Muscle of leg (tissue), 11 donors: ENCODE results near the gene TCHP. TPM values are rescaled to one million over a fixed set of nuclear protein-coding genes. Genes with fewer than 3 reads are reported as not detected.

ENCODE experiments used
- DNase-seq: peaks from one replicate; pipeline ENCODE4 v3.0.0; 2013
- H3K27ac ChIP-seq: one replicate; pipeline ENCODE4 v1.5.1; 2013; ENCODE audit warnings: mild to moderate bottlenecking, low read length, control low read depth
- H3K27me3 ChIP-seq: one replicate; pipeline ENCODE4 v1.6.1; 2013; ENCODE audit warnings: low read length; ENCODE audit not compliant: control insufficient read depth, insufficient read depth
- H3K36me3 ChIP-seq: one replicate; pipeline ENCODE4 v1.6.1; 2013; ENCODE audit warnings: low read length; ENCODE audit not compliant: control insufficient read depth, insufficient read depth
- H3K4me1 ChIP-seq: one replicate; pipeline ENCODE4 v1.6.1; 2013; ENCODE audit warnings: low read length; ENCODE audit not compliant: control insufficient read depth, insufficient read depth
- H3K4me3 ChIP-seq: one replicate; pipeline ENCODE4 v1.5.1; 2013; ENCODE audit warnings: low read length, control low read depth
- H3K9me3 ChIP-seq: replicated peaks from 2 replicates; pipeline ENCODE4 v1.6.1; 2013; ENCODE audit warnings: low read depth, low read length; ENCODE audit not compliant: control insufficient read depth
- WGBS: methylation state at CpG from one replicate; pipeline ENCODE4 v1.1.5; 2013; ENCODE audit warnings: missing lambda C conversion rate; ENCODE audit not compliant: insufficient coverage; 5-methylcytosine and 5-hydroxymethylcytosine counted together
- polyA plus RNA-seq, 8 donors: library from polyadenylated mRNA; unstranded; fragments of 120-200 nt; gene quantifications; one replicate each; pipeline versions ENCODE4 v1.2.1 to v1.2.3, GENCODE V29; 2013; ENCODE audit warnings: inconsistent platforms in 1 of 8, low replicate concordance in 1 of 8; ENCODE audit not compliant: insufficient read length in 8 of 8, insufficient read depth in 1 of 8
- total RNA-seq: library from RNA; stranded (reverse); fragments of 120-200 nt; gene quantifications from one replicate; pipeline ENCODE4 v1.2.4, GENCODE V29; 2013

TCHP gene
- total and polyA plus RNA-seq, 9 donors: 9.9 to 27.0 (median 23.4) TPM

DNA sequence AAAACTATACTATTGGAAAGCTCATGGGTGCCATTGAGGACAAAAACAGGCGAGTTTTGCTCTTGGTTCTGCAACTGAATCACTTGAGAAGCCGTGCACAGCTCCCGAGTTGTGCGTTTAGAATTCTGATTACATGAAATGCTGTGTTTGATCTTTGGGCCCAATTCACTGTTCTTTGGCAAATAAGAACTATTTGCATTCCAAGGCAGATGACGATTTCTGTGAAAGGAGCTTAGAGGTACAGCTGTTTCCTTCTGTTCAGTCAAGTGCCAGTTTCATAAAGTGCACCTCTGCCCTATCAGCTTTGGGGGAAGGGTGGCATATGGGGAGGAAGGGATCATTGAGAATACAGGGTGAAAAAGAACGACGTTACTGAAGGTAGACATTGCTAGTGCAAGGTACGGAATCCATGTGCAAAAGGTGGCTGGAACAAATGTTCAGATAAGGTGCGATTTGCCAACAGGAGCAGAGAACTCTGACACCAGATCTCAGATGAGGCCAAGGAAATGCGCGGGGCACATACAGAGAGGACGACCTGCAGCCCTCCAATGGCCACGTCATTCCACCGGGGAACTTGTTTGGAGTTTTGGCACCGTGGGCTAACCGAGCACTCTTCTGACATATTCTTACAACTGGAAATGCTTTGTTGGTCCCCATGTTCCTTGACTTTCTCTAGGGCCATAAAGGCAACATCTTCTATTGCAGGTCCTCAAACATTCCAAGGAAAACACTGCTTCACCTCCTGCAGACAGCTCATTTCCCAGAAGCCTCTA lies 30.1 kb downstream of the TCHP start:
- H3K9me3 ChIP-seq: no peaks in the 10 kb centered on the region
- WGBS: 74% methylated on average over 14 of the region's 16 CpGs
- no peak overlapping the region for H3K27ac ChIP-seq
- peaks cover 67% of the 10 kb centered on the region for H3K36me3 ChIP-seq
- H3K27me3 ChIP-seq: no peaks in the 10 kb centered on the region
- no peak for DNase-seq
- no peak overlapping the region for H3K4me3 ChIP-seq
- H3K4me1 ChIP-seq: peaks cover 23% of the 10 kb centered on the region

DNA sequence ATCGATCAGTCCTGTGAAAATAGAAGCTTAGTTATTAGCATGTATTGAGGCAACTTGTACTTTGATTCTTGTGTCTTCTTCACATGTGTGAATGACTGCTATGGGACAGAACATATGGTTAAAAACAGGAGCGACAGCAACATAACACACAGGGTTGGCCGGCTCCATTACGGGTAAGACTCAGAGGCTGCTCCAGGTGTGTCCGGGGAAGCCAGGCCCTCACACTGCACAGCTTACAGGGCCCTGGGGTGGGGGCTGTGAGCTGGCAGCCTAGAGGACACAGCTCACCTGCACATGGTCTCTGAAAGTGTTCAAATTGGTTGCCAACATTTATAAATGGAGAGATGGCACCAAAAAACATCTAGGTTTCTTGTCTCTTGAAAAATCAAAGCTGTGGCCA lies 31.1 kb downstream of the TCHP start:
- Histone ChIP-seq H3K4me1 (peaks cover 14% of the 10 kb centered on the region), H3K27ac (no peak overlapping the region), H3K27me3 (no peaks in the 10 kb centered on the region), H3K36me3 (peaks cover 70% of the 10 kb centered on the region), H3K4me3 (no peak overlapping the region), H3K9me3 (no peaks in the 10 kb centered on the region)
- 80% methylated on average over 5 of the region's 5 CpGs for WGBS
- no peak for DNase-seq

DNA sequence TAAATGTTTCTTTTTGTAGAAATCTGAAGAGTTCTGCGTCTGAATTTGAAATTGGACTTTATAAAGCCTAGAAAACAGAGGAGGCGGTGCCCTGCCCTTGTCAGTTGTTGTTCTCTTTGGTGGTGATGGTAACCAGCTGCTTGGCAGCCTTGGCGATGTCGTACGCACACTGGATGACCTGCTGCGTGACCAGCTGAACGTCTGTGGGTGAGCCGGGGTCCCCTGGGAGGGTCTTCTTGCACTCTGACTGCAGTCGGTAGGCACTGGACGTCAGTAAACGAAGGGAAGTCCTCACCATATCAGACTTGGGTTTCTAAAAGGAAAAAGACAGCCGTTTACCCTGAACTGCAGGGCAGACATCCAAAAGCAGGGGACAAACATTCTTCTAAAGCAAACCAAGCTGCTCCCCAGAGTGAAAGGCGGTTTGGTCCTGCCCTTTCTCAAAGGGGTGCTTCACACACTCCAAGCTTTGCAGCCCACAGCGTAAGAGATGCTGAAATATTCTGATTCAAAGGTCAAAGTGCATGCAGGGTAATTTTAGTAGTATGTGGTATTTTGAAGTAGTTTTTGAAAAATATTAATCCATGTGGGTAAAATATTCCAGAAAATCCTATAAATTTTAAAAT lies 32.9 kb downstream of the TCHP start:
- 67% methylated on average over 10 of the region's 14 CpGs for WGBS
- peak; percentile 56 for DNase-seq
- H3K27me3 ChIP-seq: no peaks in the 10 kb centered on the region
- no peaks in the 10 kb centered on the region for H3K9me3 ChIP-seq
- H3K36me3 ChIP-seq: peaks cover 71% of the 10 kb centered on the region
- H3K4me1 ChIP-seq: peaks cover 5% of the 10 kb centered on the region
- no peak overlapping the region for H3K4me3 ChIP-seq
- H3K27ac ChIP-seq: peak overlapping the region; percentile 40

DNA sequence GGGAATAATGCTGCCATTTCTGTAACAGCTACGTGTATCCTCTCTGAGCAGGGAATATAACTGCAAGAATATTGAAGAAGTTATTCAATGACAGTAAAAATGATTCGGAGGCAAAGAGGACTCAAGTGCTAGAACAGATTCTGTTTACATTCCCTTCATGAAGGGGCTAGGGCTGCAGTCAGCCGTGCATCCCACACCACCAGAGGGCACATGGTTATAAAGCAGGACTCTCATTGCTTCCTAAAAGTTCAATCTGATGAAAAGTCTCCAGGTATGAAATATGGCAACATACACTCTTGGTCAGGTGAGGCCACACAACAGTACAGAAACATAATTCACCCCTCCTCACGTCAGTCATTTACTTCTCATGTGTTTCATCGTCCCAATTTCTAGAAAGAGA lies 34.0 kb downstream of the TCHP start:
- H3K27ac ChIP-seq: no peak overlapping the region
- DNase-seq: no peak
- no peak overlapping the region for H3K4me3 ChIP-seq
- peaks cover 5% of the 10 kb centered on the region for H3K4me1 ChIP-seq
- peaks cover 75% of the 10 kb centered on the region for H3K36me3 ChIP-seq
- H3K9me3 ChIP-seq: no peaks in the 10 kb centered on the region
- WGBS: 71% methylated on average over 1 of the region's 5 CpGs
- H3K27me3 ChIP-seq: no peaks in the 10 kb centered on the region

DNA sequence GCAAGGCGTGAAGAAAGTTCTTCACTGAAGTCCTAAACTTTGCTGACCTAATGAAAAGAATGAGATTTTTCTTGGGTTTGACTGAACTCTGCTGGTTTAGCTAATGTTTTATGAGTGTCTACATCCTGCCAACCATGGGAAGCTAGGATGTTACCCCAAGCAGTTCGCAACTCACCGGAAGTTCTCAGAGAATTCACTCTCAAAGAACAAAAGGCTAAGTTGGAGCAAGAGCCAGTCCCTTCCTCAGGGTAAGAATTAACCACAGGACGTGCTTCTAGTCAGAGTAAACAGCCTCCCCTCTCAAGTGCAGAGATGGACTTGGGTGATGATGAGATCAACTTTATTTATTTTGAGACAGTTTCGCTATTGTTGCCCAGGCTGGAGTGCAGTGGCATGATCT lies 37.3 kb downstream of the TCHP start:
- no peak for DNase-seq
- Histone ChIP-seq H3K9me3 (no peaks in the 10 kb centered on the region), H3K4me1 (peaks cover 5% of the 10 kb centered on the region), H3K27ac (peak overlapping the region; percentile 25), H3K4me3 (no peak overlapping the region), H3K27me3 (no peaks in the 10 kb centered on the region), H3K36me3 (peaks cover 61% of the 10 kb centered on the region)
- WGBS: 80% methylated on average over 3 of the region's 5 CpGs

DNA sequence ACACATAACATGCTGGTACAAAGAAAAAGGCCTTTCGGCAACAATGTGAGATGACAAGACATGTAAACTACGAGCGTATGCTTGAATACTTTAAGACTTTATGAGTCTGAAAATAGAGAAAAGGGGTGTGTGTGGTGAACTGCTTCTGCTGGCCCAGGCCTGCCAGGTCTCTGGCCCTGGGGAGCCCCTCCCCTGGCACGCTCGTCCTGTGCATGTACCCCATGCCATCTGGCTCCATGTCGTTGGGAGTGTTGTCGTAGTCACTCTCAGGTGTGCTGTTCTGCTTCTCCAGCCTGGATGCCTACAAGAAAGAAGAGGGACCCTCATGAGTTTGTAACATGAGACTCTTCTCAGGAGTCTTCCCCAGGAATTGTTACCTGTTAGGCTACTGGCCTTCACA lies 38.9 kb downstream of the TCHP start:
- H3K27ac ChIP-seq: no peak overlapping the region
- H3K4me1 ChIP-seq: peaks cover 2% of the 10 kb centered on the region
- H3K9me3 ChIP-seq: no peaks in the 10 kb centered on the region
- WGBS: 91% methylated on average over 6 of the region's 7 CpGs
- H3K27me3 ChIP-seq: no peaks in the 10 kb centered on the region
- H3K36me3 ChIP-seq: peaks cover 52% of the 10 kb centered on the region
- no peak for DNase-seq
- H3K4me3 ChIP-seq: no peak overlapping the region

DNA sequence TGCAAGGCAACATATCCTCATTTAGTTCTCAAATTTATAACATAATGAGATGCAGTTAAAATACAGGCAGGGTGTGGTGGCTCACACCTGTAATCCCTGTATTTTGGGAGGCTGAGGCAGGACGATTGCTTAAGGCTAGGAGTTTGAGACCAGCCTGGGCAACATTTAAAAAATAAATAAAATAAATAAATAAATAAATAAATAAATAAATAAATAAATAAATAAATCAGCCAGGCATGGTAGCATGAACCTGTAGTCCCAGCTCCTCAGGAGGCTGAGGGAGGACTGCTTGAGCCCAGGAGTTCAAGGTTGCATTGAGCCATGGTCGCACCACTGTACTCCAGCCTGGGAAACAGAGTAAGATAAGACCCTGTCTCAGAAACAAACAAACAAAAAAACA lies 39.4 kb downstream of the TCHP start:
- 80% methylated on average over 1 of the region's 2 CpGs for WGBS
- Histone ChIP-seq H3K27me3 (no peaks in the 10 kb centered on the region), H3K4me1 (peaks cover 7% of the 10 kb centered on the region), H3K4me3 (no peak overlapping the region), H3K9me3 (no peaks in the 10 kb centered on the region), H3K27ac (no peak overlapping the region), H3K36me3 (peaks cover 52% of the 10 kb centered on the region)
- no peak for DNase-seq

DNA sequence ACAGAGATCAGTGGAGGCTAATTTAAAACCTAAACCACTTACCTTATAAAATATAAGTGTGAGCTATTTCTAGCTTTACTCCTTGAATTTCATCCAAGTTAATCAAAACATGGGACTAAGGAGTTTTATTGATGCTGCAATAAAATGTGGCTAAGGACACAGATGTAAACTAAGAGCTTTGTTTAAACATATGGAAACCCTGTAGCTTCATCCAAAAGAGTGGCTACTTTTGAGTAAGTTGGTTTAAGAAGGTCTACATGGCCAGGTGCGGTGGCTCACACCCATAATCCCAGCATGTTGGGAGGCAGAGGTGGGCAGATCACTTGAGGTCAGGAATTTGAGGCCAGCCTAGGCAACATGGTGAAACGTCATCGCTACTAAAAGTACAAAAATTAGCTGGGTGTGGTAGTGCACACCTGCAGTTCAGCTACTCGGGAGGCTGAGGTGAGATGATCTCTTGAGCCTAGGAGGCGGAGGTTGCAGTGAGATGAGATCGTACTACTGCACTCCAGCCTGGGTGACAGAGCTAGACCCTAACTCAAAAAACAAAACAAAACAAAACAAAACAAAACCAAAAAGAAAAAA lies 40.4 kb downstream of the TCHP start:
- Histone ChIP-seq H3K4me1 (peaks cover 13% of the 10 kb centered on the region), H3K27me3 (no peaks in the 10 kb centered on the region), H3K36me3 (peaks cover 57% of the 10 kb centered on the region), H3K9me3 (no peaks in the 10 kb centered on the region), H3K4me3 (no peak overlapping the region), H3K27ac (no peak overlapping the region)
- 87% methylated on average over 3 of the region's 6 CpGs for WGBS
- DNase-seq: no peak

DNA sequence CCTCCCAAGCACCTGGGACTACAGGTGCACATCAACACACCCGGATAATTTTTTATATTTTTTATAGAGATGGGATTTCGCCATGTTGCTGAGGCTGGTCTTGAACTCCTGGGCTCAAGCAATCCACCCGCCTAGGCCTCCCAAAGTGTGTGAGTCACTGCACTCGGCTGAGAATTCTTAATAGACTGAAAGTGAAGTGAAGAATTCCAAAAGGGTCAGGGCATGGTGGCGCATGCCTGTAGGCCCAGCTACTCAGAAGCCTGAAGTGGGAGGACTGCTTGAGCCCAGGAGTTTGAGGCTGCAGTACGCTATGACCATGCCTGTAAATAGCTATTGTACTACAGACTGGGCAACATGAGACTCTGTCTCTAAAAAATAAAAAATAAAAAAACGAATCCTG lies 43.7 kb downstream of the TCHP start:
- no peak for DNase-seq
- H3K27ac ChIP-seq: no peak overlapping the region
- no peaks in the 10 kb centered on the region for H3K27me3 ChIP-seq
- 94% methylated on average over 3 of the region's 7 CpGs for whole genome bisulfite sequencing
- H3K4me1 ChIP-seq: peaks cover 33% of the 10 kb centered on the region
- H3K4me3 ChIP-seq: no peak overlapping the region
- no peaks in the 10 kb centered on the region for H3K9me3 ChIP-seq
- peaks cover 39% of the 10 kb centered on the region for H3K36me3 ChIP-seq

DNA sequence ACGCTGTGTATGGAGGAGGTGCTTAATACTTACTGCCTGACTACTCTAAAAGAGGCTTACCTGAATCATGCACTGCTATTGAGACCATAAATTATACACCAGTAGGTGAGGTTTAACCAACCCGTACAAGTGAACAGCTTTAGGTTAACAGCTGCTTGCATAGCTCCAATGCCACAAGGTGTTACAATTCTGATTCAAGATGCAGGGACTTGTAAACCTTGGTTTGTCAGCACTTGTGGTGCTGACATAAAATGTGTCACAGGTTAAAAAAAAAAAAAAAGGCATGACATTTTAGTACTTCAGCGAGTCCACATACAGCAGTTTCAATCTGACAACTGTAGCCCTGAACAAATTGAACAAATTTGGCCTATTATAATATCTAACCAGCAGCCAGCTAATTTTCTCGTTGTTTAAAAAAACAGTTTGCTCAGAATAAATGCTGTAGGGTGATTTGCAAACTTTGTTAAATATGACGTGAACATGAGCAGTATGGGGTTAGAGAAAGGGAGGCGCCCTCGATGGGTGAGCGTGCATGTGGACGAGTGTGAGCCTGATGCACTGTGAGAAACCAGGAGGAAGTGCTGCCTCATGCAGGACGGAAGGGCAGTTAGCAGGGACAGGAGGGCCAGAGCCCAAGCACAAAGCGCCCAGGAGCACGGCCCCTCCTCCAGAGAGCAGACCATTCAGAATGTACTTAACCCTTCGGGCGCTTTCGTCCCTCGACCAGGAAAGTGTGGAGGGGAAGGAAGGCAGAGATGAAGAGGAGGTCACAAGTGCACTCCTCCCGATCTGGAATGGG lies 44.7 kb downstream of the TCHP start:
- Histone ChIP-seq H3K4me3 (no peak overlapping the region), H3K27me3 (no peaks in the 10 kb centered on the region), H3K4me1 (peaks cover 34% of the 10 kb centered on the region), H3K9me3 (no peaks in the 10 kb centered on the region), H3K27ac (peak overlapping the region; percentile 38), H3K36me3 (peaks cover 30% of the 10 kb centered on the region)
- 9% methylated on average over 8 of the region's 17 CpGs for WGBS
- peak; percentile 60 for DNase-seq
